NCI-H2081 (cell line): ENCODE results near the gene GATA5.
"Not testable (repeated sequence)": the region's sequence is repeated elsewhere in the genome, so short reads cannot be mapped to it uniquely, and the experiment has no call there.

Experiments used
- DNase-seq, 2 experiments: peaks; one replicate each; lab custom pipeline; 2025; lab: John Stamatoyannopoulos, UW

The GATA5 gene

GRCh38 chr20:62504323-62504722 is 28.5 kb upstream of the GATA5 start:
- DNase-seq: no peak

GRCh38 chr20:62503401-62504178 is 27.8 kb upstream of the GATA5 start:
- DNase-seq: no peak

- DNase-seq: no peak
Measured at GRCh38 chr20:62502496-62503095, 26.8 kb upstream of the GATA5 start.

GRCh38 chr20:62501801-62502495 is 26.2 kb upstream of the GATA5 start:
- DNase-seq: no peak

- DNase-seq: peak; percentile 33 to 38
Measured at GRCh38 chr20:62500237-62500864, 24.6 kb upstream of the GATA5 start.

GRCh38 chr20:62499758-62500236 is 24.0 kb upstream of the GATA5 start:
- DNase-seq: no peak

- DNase-seq: no peak
Measured at GRCh38 chr20:62498874-62499273, 23.1 kb upstream of the GATA5 start.

- DNase-seq: peak in 1 of 2 experiments; percentile 5
Measured at GRCh38 chr20:62496568-62497218, 20.9 kb upstream of the GATA5 start.

GRCh38 chr20:62495749-62496567 is 20.2 kb upstream of the GATA5 start:
- no peak for DNase-seq

- no peak for DNase-seq
Measured at GRCh38 chr20:62494980-62495748, 19.4 kb upstream of the GATA5 start.

GRCh38 chr20:62494537-62494936 is 18.7 kb upstream of the GATA5 start:
- DNase-seq: no peak

GRCh38 chr20:62493886-62494285 is 18.1 kb upstream of the GATA5 start:
- DNase-seq: no peak

- no peak for DNase-seq
Measured at GRCh38 chr20:62493253-62493885, 17.6 kb upstream of the GATA5 start.

- no peak for DNase-seq
Measured at GRCh38 chr20:62492711-62493110, 16.9 kb upstream of the GATA5 start.

- DNase-seq: not testable (repeated sequence)
Measured at GRCh38 chr20:62490783-62491182, 15.0 kb upstream of the GATA5 start.

GRCh38 chr20:62489932-62490263 is 14.1 kb upstream of the GATA5 start:
- no peak for DNase-seq

GRCh38 chr20:62489186-62489931 is 13.6 kb upstream of the GATA5 start:
- DNase-seq: no peak

GRCh38 chr20:62488470-62488869 is 12.7 kb upstream of the GATA5 start:
- DNase-seq: no peak
